IPS-20b (cell line): ENCODE measurements around the gene SDHC.
"Not testable (repeated sequence)": the region's sequence is repeated elsewhere in the genome, so short reads cannot be mapped to it uniquely, and the experiment has no call there.

Experiments used
- H3K27ac ChIP-seq: one replicate; pipeline ENCODE4 v1.5.1; 2013; ENCODE audit warnings: low read length
- H3K27me3 ChIP-seq: 2 replicates; pipeline ENCODE4 v1.6.1; 2013; ENCODE audit warnings: mild to moderate bottlenecking, low read length, inconsistent platforms; ENCODE audit not compliant: insufficient read depth
- H3K36me3 ChIP-seq: 2 replicates; pipeline ENCODE4 v1.6.1; 2013; ENCODE audit warnings: low read depth, mild to moderate bottlenecking, inconsistent platforms, low read length, moderate library complexity; ENCODE audit not compliant: insufficient read depth
- H3K4me1 ChIP-seq: 2 replicates; pipeline ENCODE4 v1.6.1; 2013; ENCODE audit warnings: mild to moderate bottlenecking, control low read depth, inconsistent platforms, low read length, moderate library complexity; ENCODE audit not compliant: insufficient read depth
- H3K4me3 ChIP-seq: 2 replicates; pipeline ENCODE4 v1.5.1; 2013; ENCODE audit warnings: mild to moderate bottlenecking, low read length, inconsistent platforms
- H3K9ac ChIP-seq: 2 replicates; pipeline ENCODE4 v1.6.1; 2013; ENCODE audit warnings: low read depth, mild to moderate bottlenecking, inconsistent platforms, low read length, moderate library complexity
- H3K9me3 ChIP-seq: 2 replicates; pipeline ENCODE4 v1.6.1; 2013; ENCODE audit warnings: mild to moderate bottlenecking, low read depth, low read length, inconsistent platforms; ENCODE audit not compliant: insufficient read depth

Gene SDHC

GRCh38 chr1:161364332-161364731, 50.2 kb downstream of the SDHC start:
- Histone ChIP-seq H3K9me3 (no peaks in the 10 kb centered on the region), H3K9ac (no peak overlapping the region), H3K27me3 (no peaks in the 10 kb centered on the region)

GRCh38 chr1:161365207-161365606, 51.0 kb downstream of the SDHC start:
- Histone ChIP-seq H3K9me3 (no peaks in the 10 kb centered on the region), H3K4me1 (peaks cover 8% of the 10 kb centered on the region; the same call in 1 of the 2 replicates)

More at GRCh38 chr1:161364332-161364731, 50.2 kb downstream of the SDHC start:
- Histone ChIP-seq H3K27ac (no peak overlapping the region), H3K36me3 (peaks cover 33% of the 10 kb centered on the region), H3K4me1 (peaks cover 8% of the 10 kb centered on the region; the same call in 1 of the 2 replicates), H3K4me3 (no peak overlapping the region)

GRCh38 chr1:161367684-161368400, 53.7 kb downstream of the SDHC start, which contains the start of gene CFAP126:
TSS of gene CFAP126 (minus strand) at chr1:161367876. CDS start at chr1:161367868, 8 bp downstream.
- Histone ChIP-seq H3K9me3 (no peaks in the 10 kb centered on the region), H3K27me3 (no peaks in the 10 kb centered on the region), H3K4me3 (no peak within 1 kb of the TSS), H3K4me1 (peaks cover 8% of the 10 kb centered on the region; the same call in 1 of the 2 replicates), H3K36me3 (peaks cover 33% of the 10 kb centered on the region), H3K9ac (peak within 1 kb of the TSS; percentile 38; the same call in 1 of the 2 replicates), H3K27ac (no peak within 1 kb of the TSS)

More at GRCh38 chr1:161365207-161365606, 51.0 kb downstream of the SDHC start:
- Histone ChIP-seq H3K27me3 (no peaks in the 10 kb centered on the region), H3K27ac (no peak overlapping the region), H3K36me3 (peaks cover 33% of the 10 kb centered on the region), H3K4me3 (no peak overlapping the region), H3K9ac (no peak overlapping the region)

GRCh38 chr1:161373442-161373841, 59.3 kb downstream of the SDHC start:
- no peaks in the 10 kb centered on the region for H3K9me3 ChIP-seq
- no peaks in the 10 kb centered on the region for H3K4me1 ChIP-seq
- H3K9ac ChIP-seq: no peak overlapping the region
- no peaks in the 10 kb centered on the region for H3K27me3 ChIP-seq
- H3K4me3 ChIP-seq: no peak overlapping the region
- H3K36me3 ChIP-seq: no peaks in the 10 kb centered on the region
- H3K27ac ChIP-seq: no peak overlapping the region

GRCh38 chr1:161374373-161374772, 60.2 kb downstream of the SDHC start:
- Histone ChIP-seq H3K4me3 (no peak overlapping the region), H3K27ac (no peak overlapping the region), H3K36me3 (no peaks in the 10 kb centered on the region), H3K9ac (no peak overlapping the region), H3K27me3 (no peaks in the 10 kb centered on the region), H3K4me1 (no peaks in the 10 kb centered on the region), H3K9me3 (no peaks in the 10 kb centered on the region)

GRCh38 chr1:161378014-161378413, 63.8 kb downstream of the SDHC start:
- H3K4me3 ChIP-seq: no peak overlapping the region
- no peaks in the 10 kb centered on the region for H3K4me1 ChIP-seq
- no peaks in the 10 kb centered on the region for H3K27me3 ChIP-seq
- H3K9ac ChIP-seq: no peak overlapping the region
- no peaks in the 10 kb centered on the region for H3K9me3 ChIP-seq
- no peaks in the 10 kb centered on the region for H3K36me3 ChIP-seq
- no peak overlapping the region for H3K27ac ChIP-seq

- H3K9ac ChIP-seq: no peak overlapping the region
- H3K9me3 ChIP-seq: no peaks in the 10 kb centered on the region
- no peaks in the 10 kb centered on the region for H3K36me3 ChIP-seq
- H3K27ac ChIP-seq: no peak overlapping the region
- H3K4me3 ChIP-seq: no peak overlapping the region
- H3K4me1 ChIP-seq: no peaks in the 10 kb centered on the region
- no peaks in the 10 kb centered on the region for H3K27me3 ChIP-seq
These were observed 64.9 kb downstream of the SDHC start for GRCh38 chr1:161379071-161379470.

GRCh38 chr1:161381707-161382106, 67.5 kb downstream of the SDHC start:
- no peaks in the 10 kb centered on the region for H3K27me3 ChIP-seq
- H3K27ac ChIP-seq: no peak overlapping the region
- H3K9me3 ChIP-seq: no peaks in the 10 kb centered on the region
- H3K4me3 ChIP-seq: no peak overlapping the region
- no peaks in the 10 kb centered on the region for H3K36me3 ChIP-seq
- no peaks in the 10 kb centered on the region for H3K4me1 ChIP-seq
- H3K9ac ChIP-seq: no peak overlapping the region

GRCh38 chr1:161382214-161383019, 68.2 kb downstream of the SDHC start:
- Histone ChIP-seq H3K4me3 (no peak overlapping the region), H3K4me1 (no peaks in the 10 kb centered on the region), H3K9ac (no peak overlapping the region), H3K27ac (no peak overlapping the region), H3K9me3 (no peaks in the 10 kb centered on the region), H3K36me3 (no peaks in the 10 kb centered on the region), H3K27me3 (no peaks in the 10 kb centered on the region)

- Histone ChIP-seq H3K9ac (no peak overlapping the region), H3K9me3 (no peaks in the 10 kb centered on the region), H3K27ac (no peak overlapping the region), H3K36me3 (no peaks in the 10 kb centered on the region), H3K27me3 (peaks cover 9% of the 10 kb centered on the region), H3K4me3 (no peak overlapping the region), H3K4me1 (no peaks in the 10 kb centered on the region)
These were observed 74.5 kb downstream of the SDHC start for GRCh38 chr1:161388639-161389038.

GRCh38 chr1:161389158-161389557, 75.0 kb downstream of the SDHC start:
- H3K36me3 ChIP-seq, H3K9me3 ChIP-seq, H3K27me3 ChIP-seq, H3K4me1 ChIP-seq, H3K27ac ChIP-seq: not testable (repeated sequence)
- H3K4me3 ChIP-seq: peak overlapping the region; percentile 83
- peak overlapping the region; percentile 72; the same call in 1 of the 2 replicates for H3K9ac ChIP-seq
